Adipocyte (in vitro differentiated cells): ENCODE results near the gene PNPLA3.

Experiments used
- DNase-seq: peaks from one replicate; pipeline ENCODE4 v3.0.0-alpha.2; 2015; ENCODE audit warnings: low read depth
- H3K27me3 ChIP-seq: replicated peaks from 2 replicates; pipeline ENCODE4 v1.7.0; 2013; ENCODE audit warnings: mild to moderate bottlenecking, low read length, moderate library complexity; ENCODE audit not compliant: control insufficient read depth, insufficient read depth
- H3K36me3 ChIP-seq: 2 replicates; pipeline ENCODE4 v1.7.0; 2013; ENCODE audit warnings: low read length, mild to moderate bottlenecking, moderate library complexity; ENCODE audit not compliant: control insufficient read depth, insufficient read depth, severe bottlenecking
- H3K4me1 ChIP-seq: 2 replicates; pipeline ENCODE4 v1.7.0; 2013; ENCODE audit warnings: mild to moderate bottlenecking, low read length, moderate library complexity; ENCODE audit not compliant: control insufficient read depth, insufficient read depth
- H3K4me3 ChIP-seq: 2 replicates; pipeline ENCODE4 v1.7.0; 2013; ENCODE audit warnings: mild to moderate bottlenecking, low read length, moderate library complexity
- H3K9ac ChIP-seq: 2 replicates; pipeline ENCODE4 v1.7.0; 2013; ENCODE audit warnings: mild to moderate bottlenecking, low read length, moderate library complexity
- H3K9me3 ChIP-seq: 2 replicates; pipeline ENCODE4 v1.7.0; 2013; ENCODE audit warnings: mild to moderate bottlenecking, low read length, moderate library complexity; ENCODE audit not compliant: control insufficient read depth

The PNPLA3 gene, protein sequence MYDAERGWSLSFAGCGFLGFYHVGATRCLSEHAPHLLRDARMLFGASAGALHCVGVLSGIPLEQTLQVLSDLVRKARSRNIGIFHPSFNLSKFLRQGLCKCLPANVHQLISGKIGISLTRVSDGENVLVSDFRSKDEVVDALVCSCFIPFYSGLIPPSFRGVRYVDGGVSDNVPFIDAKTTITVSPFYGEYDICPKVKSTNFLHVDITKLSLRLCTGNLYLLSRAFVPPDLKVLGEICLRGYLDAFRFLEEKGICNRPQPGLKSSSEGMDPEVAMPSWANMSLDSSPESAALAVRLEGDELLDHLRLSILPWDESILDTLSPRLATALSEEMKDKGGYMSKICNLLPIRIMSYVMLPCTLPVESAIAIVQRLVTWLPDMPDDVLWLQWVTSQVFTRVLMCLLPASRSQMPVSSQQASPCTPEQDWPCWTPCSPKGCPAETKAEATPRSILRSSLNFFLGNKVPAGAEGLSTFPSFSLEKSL

DNA sequence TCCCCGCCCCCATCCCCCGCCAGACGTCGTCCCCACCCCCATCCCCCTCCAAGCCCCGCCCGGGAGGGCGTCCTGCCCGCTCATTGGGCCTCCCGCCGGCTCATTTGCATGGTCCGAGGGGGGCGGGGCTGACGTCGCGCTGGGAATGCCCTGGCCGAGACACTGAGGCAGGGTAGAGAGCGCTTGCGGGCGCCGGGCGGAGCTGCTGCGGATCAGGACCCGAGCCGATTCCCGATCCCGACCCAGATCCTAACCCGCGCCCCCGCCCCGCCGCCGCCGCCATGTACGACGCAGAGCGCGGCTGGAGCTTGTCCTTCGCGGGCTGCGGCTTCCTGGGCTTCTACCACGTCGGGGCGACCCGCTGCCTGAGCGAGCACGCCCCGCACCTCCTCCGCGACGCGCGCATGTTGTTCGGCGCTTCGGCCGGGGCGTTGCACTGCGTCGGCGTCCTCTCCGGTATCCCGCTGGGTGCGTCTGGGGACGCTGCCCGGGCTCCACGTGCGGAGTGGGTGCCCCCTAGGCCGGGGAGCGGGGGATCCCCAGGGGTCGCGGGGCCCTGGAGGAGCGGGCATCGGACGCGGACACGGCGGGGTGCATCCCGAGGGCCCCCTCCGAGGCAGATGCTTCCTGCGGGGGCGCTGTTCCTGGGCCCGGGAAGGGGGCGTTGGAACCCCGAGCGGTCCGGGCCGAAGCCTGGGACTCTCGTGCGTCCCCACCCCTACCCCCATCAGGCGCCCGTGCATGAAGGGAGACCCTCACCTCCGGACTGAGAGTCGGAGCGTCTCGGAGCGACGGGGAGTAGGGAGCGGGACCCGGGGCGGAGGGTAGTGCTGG is at the start of gene PNPLA3:
PNPLA3 (plus strand) TSS at position 175 of the 834 bp plus-strand sequence; CDS start at position 282, 107 bp downstream.
- H3K9ac ChIP-seq, result peak within 1 kb of the TSS; percentile 92
- DNase-seq, result peak; percentile 97

DNA sequence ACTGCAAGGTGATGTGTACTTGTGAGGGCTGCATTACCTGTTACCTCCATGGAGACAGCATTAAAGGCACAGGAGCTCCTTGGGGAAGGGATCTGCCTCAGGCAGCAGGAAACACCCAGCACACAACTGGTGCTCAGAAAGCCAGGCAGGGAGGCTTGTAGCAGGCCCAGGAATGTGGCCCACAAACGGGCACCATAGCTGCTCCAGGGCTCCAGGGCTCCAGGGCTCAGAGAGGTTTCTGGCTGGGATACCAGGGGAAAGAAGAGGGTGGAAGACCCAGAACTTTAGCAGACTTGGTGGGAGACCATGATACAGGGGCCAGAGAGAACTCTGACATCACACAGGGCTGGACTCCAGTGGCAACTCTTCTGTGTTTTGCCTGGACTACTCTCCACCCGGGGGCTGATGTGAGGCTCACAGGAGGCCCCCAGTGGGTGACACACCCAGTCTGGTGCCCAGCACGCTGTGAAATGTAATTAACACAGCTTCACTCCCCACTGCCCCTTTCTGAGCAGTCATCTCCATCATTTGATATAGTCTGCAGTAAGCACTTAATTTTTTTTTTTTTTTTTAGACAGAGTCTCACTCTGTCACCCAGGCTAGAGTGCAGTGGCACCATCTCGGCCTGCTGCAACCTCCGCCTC is 46.6 kb upstream of the PNPLA3 start:
- peaks cover 4% of the 10 kb centered on the region for H3K9me3 ChIP-seq
- no peaks in the 10 kb centered on the region for H3K36me3 ChIP-seq
- no peak overlapping the region for H3K9ac ChIP-seq
- H3K4me1 ChIP-seq, result no peaks in the 10 kb centered on the region
- no peak overlapping the region for H3K4me3 ChIP-seq
- DNase-seq, result no peak
- H3K27me3 ChIP-seq, result peaks cover 59% of the 10 kb centered on the region

More for the DNA sequence above, at the start of gene PNPLA3:
- H3K4me3 ChIP-seq, result peak within 1 kb of the TSS; percentile 85
- no peaks in the 10 kb centered on the region for H3K27me3 ChIP-seq
- no peaks in the 10 kb centered on the region for H3K9me3 ChIP-seq
- H3K4me1 ChIP-seq, result peaks cover 63% of the 10 kb centered on the region
- peaks cover 18% of the 10 kb centered on the region for H3K36me3 ChIP-seq

DNA sequence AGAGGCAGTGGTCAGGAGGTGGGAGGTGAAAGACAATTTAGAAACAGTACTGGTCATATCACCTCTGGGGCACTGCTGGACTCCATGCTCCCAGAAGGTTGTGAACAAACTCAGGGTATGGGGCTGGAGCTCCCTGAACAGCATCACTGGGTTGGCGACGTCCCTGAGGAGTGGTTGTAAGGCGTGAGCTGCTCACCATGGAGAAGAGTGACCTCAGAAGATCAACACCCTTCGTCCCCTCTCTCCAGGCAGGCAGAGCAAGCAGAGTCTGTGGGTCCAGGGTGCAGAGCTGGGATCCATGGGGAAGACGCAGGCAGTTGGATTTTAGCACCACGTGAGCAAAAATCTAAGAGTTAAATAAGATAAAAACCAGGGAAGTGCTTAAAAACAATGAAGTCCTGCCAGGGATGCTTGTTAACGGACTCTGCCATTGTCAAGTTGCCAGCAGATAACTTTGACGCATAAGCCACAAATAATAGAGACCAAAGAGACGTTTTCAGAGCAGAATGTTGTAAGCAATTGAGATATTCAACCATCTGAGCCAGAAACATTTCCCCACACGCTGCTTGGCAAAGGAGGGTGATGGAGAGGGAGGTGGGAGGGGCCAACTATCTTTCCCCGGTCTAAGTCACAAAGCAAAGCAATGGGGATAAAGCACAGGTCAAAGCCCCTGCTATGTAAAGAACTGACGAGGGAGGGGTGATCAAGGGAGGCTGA is 45.4 kb upstream of the PNPLA3 start:
- peaks cover 55% of the 10 kb centered on the region for H3K27me3 ChIP-seq
- no peak overlapping the region for H3K4me3 ChIP-seq
- DNase-seq, result no peak
- H3K9ac ChIP-seq, result no peak overlapping the region
- peaks cover 5% of the 10 kb centered on the region for H3K9me3 ChIP-seq
- H3K4me1 ChIP-seq, result no peaks in the 10 kb centered on the region
- no peaks in the 10 kb centered on the region for H3K36me3 ChIP-seq

DNA sequence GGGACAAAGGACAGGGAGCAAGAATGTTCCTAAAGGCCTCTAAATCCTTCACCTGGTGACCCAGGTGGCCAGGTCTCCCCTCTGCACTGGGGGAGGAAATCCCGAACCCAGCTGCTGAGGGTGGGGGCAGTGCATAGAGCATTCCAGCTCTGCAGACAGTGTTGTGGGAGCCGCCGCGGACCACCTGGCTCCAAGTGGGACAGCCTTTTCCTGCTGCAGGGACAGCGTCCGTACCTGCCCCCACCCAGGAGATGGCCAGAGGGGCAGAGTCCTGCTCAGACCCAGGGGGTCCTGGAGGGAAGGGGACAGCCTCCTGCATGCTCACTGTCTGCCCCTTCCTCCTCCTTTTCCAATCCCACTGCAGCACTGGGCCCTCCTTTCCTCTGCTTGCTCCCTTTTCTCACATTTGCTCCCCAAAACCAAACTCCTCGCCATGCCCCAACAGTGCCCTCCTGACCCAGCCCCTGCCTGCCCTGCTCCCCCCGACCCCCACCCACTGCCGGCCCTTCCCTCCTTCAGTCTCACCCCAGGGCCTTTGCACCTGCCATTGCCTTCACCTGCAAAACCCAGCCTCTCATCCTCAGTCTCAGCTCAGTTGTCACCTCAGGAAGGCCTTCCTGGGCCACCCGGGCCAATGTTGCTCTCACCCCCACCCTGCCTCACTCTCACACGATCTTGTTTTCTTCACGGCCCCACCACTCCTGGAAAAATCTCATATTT is 44.6 kb upstream of the PNPLA3 start:
- H3K4me1 ChIP-seq, result no peaks in the 10 kb centered on the region
- H3K27me3 ChIP-seq, result peaks cover 51% of the 10 kb centered on the region
- peaks cover 5% of the 10 kb centered on the region for H3K9me3 ChIP-seq
- H3K9ac ChIP-seq, result no peak overlapping the region
- no peak for DNase-seq
- no peaks in the 10 kb centered on the region for H3K36me3 ChIP-seq
- H3K4me3 ChIP-seq, result no peak overlapping the region

DNA sequence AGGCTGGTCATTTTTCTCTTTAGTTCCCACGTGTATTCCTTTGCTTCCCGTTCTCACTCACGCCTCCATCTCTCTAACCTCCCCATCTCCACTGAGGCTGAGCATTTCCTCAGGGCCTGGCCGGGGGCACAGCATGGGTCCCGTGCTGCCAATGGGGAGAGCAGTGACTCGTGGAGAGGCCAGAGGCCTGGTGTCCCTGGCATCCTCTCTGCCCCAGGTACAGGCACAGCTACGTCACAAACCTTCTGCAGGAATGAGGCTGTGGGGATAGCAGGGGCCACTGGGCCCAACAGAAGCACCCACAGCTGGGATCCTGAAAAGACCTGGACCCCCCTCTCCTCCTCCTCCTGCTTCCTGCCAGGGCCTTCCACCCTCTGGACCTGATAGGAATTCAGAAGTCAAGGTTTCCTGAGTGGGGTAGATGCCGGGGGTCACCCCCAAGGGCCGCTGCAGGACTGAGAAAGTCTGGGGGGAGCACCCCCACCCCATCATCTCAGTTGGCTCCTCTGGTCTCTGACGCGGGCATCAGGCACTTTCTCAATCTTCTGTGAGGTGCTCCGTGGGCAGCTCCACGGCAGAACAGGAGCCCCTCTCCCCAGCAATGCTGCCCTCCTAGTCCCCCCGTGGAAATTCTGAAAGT is 43.6 kb upstream of the PNPLA3 start:
- peaks cover 5% of the 10 kb centered on the region for H3K9me3 ChIP-seq
- H3K36me3 ChIP-seq, result no peaks in the 10 kb centered on the region
- H3K4me1 ChIP-seq, result no peaks in the 10 kb centered on the region
- H3K4me3 ChIP-seq, result no peak overlapping the region
- H3K9ac ChIP-seq, result no peak overlapping the region
- DNase-seq, result no peak
- peaks cover 41% of the 10 kb centered on the region for H3K27me3 ChIP-seq

DNA sequence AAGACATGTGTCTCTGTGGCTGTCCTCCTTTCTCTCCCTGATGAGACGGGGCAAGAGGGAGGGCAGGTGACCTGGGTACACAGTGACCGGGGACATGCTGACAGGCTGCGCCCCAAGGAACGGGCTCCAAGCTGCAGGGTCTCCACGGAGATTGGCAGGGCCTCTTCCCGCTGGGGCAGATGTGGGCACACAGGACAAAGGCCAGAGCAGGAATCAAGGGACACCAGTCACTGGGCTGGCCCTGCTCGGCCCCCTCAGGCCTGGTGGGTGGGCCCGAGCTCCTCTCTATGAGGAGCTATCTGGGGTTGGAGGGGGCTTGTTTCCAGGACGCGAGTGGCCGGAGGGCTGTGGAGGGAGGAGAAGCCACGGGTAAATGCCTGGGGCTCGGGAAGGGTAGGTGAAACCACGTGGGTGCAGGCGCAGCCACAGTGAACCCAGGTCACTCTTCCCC is 43.0 kb upstream of the PNPLA3 start:
- no peaks in the 10 kb centered on the region for H3K4me1 ChIP-seq
- peaks cover 38% of the 10 kb centered on the region for H3K27me3 ChIP-seq
- no peak overlapping the region for H3K9ac ChIP-seq
- peaks cover 5% of the 10 kb centered on the region for H3K9me3 ChIP-seq
- DNase-seq, result no peak
- H3K4me3 ChIP-seq, result no peak overlapping the region
- H3K36me3 ChIP-seq, result no peaks in the 10 kb centered on the region

DNA sequence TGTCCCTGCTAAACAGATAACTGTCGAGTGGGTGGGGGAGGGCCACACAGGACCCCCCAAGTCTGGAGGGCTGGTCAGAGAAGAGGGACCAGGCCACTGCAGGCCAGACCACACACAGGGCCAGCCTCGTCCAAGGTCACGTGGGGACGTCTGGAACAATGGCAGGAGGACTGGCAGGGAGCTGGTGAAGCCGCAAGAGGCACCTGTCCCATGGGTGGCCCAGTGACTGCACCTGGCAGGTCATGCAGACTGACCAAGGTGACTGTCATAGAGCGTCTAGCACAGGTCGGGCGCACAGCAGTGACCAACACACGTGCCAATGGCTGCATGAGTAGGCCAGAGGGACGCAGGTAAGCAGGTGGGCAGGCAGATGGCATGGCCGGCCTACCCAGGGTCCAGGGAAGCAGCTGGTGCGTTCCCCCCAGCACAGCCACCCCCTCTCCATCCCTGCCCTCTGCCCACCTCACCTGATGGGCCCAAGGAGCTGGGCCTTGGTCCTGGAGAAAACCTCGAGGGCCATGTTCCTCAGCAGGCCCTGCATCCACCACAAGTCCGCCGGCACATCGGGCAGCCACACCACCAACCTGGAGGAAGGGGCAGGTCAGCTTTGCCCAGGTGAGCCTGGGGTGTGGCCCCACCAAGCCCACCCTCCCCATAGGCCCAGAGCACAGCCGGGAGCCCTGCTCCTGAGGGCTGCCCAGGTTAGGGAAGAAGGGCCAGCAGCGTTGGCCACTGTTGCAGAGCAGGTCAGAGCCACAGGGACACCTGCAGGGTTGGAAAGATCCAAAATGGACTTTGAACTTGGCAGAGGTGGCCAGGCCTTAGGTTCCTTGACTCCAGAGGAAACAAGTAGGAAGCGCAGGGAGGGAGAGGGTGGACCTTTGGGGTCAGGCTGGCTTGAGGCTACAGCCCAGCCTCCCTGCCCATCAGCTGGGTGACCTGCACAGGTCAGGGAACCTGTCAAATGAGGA is 42.2 kb upstream of the PNPLA3 start:
- no peaks in the 10 kb centered on the region for H3K36me3 ChIP-seq
- DNase-seq, result no peak
- H3K4me1 ChIP-seq, result no peaks in the 10 kb centered on the region
- H3K9ac ChIP-seq, result no peak overlapping the region
- peaks cover 39% of the 10 kb centered on the region for H3K27me3 ChIP-seq
- peaks cover 5% of the 10 kb centered on the region for H3K9me3 ChIP-seq
- no peak overlapping the region for H3K4me3 ChIP-seq

DNA sequence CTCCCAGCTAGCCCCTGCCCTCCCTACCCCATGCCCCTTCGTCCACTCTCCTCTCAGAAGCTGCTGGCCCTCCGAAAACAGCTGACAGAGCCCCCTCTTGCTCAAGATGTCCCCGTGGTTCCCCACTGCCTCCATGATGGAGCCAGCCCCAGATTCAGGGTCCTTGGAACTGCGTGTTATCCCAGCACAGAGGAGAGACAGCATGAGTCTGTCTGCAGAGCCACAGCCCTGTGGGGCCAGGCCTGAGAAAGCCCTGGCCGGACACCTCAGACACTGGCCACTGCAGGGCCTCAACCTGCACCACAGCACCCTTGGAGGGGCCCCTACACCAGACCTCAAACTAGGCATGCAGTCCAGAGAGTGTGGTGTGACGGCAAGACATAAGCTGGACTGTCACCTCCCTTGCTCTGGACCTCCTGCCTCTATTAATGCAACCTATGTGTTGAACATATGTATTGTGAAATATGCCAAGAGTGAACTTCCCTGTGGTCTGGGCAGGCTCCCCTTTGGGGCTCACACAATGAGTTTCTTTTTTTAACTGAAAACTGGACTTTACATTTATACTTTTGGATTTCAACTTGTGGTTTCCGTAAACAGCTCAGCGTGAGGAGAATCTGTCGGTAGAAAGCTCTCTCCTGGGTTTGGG is 41.4 kb upstream of the PNPLA3 start:
- no peak for DNase-seq
- no peaks in the 10 kb centered on the region for H3K36me3 ChIP-seq
- no peak overlapping the region for H3K9ac ChIP-seq

More for the DNA sequence above, 41.4 kb upstream of the PNPLA3 start:
- H3K4me1 ChIP-seq, result no peaks in the 10 kb centered on the region
- no peak overlapping the region for H3K4me3 ChIP-seq
- H3K27me3 ChIP-seq, result peaks cover 39% of the 10 kb centered on the region
- peaks cover 5% of the 10 kb centered on the region for H3K9me3 ChIP-seq
